ELF-1 (cell line): ENCODE results near the gene TOLLIP.

ENCODE experiments used
- DNase-seq: peaks from one replicate; pipeline ENCODE4 v3.0.0-alpha.2; 2016; ENCODE audit warnings: low read depth, low spot score

The TOLLIP gene

DNA sequence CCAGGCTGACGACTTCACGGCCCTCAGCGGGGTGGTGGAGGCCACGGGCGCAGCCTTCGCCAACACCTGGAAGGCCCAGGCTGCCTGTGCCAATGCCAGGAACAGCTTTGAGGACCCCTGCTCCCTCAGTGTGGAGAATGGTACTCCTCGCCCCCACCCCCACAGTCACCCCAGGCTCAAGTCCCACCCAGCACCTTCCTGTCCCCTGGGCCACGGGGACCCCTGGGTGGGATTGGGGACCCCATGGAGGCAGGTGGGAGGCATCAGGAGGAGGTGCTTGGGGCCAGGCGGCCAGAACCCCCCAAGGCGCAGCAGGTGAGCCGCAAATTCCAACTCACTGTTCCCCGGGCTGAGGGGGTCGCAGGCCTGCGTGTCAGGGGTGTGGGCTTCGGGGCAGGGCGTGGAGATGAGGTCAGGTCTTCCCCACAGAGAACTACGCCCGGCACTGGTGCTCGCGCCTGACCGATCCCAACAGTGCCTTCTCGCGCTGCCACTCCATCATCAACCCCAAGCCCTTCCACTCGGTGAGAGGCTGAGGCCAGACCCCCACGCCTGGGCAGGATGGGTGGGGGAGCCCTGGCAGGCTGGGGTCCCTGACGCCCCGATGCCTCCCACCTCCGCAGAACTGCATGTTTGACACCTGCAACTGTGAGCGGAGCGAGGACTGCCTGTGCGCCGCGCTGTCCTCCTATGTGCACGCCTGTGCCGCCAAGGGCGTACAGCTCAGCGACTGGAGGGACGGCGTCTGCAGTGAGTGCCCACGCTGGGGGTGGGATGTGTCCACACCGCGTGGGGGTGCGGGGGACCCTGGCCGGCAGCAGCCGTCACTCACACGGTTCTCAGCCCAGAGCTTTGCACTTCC lies 77.2 kb downstream of the TOLLIP start:
- DNase-seq: peak; percentile 1

DNA sequence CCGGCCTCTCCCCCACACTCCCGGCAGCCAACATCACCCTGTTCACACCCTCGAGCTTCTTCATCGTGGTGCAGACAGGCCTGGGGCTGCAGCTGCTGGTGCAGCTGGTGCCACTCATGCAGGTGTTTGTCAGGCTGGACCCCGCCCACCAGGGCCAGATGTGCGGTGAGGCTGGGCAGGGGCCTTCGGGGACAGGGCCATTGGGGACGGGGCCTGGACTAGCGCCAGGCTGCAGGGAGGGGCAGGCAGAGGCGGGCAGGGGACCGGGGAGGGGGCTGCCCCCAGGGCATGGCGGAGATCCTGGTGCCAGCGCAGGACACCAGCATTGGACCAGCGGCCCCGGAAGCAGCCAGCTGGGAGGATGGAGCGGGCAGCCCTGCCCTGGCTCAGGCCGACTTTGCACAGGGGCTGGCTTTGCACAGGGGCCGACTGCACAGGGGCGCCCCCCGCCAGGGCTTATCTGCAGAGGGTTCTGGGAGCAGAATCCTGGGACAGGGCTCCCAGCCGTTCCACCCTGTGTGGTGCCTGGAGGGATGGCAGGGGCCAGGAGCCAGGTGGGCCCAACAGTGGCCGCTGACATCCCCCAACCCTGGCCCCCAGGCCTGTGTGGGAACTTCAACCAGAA lies 77.9 kb downstream of the TOLLIP start:
- DNase-seq: peak; percentile 0

DNA sequence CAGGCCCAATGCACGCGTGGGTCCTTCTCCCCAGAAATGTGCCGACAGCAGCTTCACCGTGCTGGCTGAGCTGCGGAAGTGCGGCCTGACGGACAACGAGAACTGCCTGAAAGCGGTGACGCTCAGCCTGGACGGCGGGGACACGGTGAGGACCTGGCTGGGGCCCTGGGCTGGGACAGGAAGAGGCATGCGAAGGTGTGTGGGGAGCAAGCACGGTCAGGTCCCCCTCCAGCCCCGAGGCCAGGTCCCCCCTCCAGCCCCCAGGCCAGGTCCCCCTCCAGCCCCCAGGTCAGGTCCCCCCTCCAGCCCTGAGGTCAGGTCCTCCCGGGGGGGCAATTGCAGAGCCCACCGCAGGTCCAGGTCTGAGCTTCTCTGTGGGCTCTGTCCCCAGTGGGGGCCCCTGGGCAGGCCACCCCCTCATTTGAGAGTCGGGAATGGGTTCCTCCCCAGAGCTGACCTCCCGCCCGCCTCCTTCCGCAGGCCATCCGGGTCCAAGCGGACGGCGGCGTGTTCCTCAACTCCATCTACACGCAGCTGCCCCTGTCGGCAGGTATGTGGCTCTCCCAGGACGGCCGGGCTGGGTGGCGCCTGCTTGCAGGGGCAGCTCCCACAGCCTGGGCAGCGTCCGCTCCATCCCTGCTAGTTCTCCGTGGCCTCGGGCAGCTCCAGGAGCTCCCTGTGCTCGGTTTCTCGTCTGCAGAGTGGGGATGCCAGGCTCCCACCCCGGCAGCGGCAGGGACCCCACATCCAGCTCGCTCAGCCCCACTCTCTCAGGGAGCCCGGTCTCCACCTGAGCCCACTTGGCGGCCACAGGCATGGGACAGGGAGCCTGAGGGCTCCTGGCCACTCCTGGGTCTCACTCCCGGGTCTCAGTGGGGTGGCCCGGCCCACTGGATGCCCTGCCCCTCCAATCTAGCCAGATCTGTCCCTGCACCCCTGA lies 78.7 kb downstream of the TOLLIP start:
- peak; percentile 42 for DNase-seq

DNA sequence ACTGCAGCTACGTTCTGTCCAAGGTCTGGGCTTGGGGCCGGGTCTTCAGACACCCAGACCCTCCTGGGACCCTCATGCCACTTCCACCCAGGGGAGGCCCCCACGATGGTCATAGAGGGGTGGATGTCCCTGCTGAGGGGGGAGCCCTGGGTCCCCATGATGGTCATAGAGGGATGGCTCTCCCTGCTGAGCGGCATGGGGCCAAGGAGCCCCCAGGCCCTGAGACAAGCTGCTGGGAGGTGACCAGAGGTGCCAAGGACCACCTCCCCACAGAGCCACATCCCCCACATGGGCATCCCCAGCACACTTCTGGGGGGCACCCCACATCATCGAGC lies 79.3 kb downstream of the TOLLIP start:
- DNase-seq: no peak

DNA sequence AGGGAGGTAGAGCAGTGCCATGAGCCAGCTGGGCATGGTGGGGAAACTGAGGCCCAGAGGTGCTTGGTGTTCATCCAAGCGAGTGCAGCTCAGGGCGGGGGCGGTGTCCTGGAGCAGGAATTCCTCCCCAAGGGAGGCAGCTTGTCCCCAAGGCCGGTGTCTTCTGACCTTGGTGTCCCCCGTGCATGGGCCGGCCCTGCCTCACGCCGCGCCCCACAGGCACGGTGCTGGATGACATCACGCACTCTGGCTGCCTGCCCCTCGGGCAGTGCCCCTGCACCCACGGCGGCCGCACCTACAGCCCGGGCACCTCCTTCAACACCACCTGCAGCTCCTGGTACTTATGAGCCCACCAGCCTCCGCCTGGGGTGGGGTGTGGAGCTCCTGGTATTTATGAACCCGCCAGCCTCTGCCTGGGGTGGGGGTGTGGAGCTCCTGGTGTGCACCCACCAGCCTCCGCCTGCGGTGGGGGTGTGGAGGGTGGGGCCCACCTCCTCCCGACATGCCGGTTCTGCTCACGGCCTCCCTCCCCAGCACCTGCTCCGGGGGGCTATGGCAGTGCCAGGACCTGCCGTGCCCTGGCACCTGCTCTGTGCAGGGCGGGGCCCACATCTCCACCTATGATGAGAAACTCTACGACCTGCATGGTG lies 79.8 kb downstream of the TOLLIP start:
- DNase-seq: no peak

DNA sequence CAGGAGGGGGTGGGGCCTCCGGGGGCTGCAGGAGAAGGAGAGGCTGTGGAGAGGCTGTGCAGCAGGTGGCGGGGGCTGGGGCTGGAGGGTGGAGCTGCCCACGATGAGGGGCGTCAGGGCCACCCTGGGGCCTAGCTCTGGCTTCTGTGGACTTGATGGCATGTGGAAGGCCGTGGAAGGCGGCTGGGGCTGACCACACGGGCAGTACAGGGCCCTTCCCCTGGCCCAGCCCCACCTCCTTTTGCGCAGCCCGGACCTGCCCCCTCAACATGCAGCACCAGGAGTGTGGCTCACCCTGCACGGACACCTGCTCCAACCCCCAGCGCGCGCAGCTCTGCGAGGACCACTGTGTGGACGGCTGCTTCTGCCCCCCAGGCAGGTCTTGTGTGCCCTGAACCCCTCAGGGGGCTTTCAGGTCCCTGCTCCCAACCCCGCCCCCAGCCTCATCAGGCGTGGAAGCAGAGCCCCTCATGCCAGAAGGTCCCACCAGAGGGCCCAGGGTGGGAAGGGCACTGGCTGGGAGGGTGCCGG lies 80.4 kb downstream of the TOLLIP start:
- no peak for DNase-seq

DNA sequence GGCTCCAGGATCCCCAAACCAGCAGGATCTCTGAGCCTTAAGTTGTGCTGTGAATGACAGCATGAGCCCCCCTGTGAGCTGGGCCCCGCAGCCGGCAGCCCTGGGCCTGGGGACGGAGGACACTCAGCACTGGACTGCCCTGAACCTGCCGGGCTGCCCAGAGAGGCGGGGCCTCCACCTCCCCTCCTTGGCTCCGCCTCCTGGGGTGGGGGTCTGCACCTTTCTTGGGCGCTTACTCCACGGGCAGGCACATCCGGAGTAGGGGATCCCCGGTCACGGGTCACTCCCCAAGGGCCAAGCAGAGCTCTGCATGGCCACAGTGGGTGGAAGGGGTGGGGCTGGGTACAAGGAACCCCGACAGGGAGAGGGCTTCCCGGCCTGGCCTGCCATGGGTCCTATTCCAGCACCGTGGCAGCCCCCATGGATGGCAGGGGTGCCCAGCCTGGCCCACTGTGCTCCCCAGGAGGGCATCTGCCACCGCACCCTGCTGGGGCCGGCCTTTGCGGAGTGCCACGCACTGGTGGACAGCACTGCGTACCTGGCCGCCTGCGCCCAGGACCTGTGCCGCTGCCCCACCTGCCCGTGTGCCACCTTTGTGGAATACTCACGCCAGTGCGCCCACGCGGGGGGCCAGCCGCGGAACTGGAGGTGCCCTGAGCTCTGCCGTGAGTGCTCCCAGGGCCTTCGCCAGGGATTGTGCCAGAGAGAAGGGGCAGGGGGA lies 81.2 kb downstream of the TOLLIP start:
- no peak for DNase-seq

DNA sequence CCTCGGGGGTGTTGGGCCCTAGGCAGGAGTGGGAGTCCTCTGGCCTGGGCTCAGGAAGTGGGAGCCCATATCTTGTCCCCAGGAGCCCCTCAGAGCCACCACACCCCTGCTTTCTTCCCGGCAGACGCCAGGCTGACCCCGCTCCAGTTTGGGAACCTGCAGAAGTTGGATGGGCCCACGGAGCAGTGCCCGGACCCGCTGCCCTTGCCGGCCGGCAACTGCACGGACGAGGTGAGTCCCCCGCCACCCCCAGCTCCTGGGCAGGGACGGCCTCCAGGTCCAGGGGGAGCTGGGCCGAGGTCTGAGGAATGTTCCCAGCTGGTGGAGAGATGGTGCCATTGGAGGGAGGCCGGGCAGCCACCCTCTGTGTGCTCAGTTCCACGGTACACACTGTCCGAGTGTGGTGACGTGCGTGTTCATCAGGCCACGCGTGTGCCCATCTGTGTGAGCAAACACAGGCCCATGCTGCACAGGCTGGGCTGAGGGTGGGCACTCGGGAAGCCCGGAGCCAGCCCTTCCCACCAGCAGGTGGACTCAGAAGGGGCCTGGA lies 81.8 kb downstream of the TOLLIP start:
- no peak for DNase-seq

DNA sequence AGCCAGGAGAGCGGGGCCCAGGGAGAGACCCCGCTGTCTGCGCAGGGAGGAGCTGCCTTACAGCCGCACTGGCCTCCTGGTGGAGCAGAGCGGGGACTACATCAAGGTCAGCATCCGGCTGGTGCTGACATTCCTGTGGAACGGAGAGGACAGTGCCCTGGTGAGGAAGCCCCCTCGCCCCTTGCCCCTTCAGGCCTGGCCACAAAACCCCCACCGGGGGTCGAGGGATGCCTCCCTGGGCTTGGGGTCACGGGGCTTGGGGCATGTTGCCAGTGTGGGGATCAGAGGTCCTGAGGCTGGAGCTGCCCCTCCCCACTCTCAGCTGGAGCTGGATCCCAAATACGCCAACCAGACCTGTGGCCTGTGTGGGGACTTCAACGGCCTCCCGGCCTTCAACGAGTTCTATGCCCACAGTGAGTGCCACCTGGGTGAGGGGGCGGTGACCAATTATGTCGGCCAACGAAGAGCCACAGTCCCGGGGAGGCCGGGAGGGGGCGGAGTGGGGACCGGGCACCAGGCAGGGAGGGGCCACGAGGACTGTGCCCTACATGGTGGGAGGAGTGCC lies 82.4 kb downstream of the TOLLIP start:
- DNase-seq: peak; percentile 40

DNA sequence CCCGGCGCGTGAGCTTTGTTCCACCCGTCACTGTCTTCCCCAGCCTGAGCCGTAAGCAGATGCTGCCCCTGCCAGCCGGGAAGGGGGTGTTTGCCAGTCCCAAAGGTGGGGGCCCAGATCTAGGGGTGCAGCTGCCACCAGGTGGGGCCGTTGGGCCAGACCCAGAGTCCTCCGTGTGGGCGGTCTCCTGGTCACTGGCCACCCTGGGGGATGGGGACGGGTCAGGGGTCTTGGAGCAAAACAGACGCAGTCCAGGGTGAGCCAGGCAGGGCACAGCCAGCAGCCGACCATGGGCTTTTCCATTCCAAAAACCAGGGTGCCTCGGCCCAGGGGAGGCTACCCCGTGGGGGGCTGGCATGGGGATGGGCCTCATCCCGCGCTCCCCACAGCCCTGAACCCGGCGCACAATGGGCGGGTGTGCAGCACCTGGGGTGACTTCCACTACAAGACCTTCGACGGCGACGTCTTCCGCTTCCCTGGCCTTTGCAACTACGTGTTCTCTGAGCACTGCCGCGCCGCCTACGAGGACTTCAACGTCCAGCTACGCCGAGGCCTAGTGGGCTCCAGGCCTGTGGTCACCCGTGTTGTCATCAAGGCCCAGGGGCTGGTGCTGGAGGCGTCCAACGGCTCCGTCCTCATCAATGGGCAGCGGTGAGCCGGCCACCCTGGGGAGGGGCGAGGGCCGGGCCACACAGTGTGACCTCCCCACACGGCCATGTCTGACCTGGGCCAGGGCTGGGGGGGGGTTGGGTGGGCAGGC lies 83.0 kb downstream of the TOLLIP start:
- DNase-seq: no peak

DNA sequence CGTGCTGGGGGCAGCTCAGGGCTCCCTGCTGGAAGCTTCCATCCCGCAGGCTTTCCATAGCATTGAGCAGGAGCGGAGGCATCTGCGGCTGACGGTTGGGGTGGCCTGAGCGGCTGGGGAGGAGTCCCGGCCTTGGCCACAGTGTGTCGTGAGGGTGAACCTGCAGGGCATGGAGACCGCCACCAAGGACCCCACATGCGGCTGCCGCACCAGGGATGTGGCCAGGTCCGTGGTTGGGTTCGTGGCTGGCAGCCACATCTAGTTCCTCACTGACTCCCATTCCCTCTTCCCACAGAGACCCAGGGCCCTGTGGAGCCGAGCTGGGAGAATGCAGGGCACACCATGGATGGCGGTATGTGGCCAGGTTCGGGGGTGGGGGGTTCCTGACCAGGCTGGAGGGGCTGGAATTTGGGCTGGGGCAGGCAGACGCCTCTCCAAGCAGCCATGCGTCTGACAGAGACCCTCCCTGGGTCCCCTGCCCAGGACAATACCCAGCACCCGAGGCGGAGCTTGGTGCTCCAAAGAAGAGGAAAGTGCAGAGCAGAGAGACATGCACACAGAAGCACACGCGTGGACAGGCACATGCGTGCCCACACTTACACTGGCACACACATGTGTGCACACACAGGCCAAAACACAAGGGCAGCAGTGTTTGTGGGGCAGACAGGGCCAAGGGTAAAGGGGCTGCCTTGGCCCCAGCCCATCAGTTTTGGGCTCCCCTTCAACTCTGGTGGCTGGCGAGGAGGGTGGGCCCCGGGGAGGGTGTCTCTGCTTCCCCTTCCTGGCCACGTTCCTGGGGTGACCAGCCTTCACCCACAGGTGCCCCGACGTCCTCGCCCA lies 83.8 kb downstream of the TOLLIP start:
- peak; percentile 0 for DNase-seq

DNA sequence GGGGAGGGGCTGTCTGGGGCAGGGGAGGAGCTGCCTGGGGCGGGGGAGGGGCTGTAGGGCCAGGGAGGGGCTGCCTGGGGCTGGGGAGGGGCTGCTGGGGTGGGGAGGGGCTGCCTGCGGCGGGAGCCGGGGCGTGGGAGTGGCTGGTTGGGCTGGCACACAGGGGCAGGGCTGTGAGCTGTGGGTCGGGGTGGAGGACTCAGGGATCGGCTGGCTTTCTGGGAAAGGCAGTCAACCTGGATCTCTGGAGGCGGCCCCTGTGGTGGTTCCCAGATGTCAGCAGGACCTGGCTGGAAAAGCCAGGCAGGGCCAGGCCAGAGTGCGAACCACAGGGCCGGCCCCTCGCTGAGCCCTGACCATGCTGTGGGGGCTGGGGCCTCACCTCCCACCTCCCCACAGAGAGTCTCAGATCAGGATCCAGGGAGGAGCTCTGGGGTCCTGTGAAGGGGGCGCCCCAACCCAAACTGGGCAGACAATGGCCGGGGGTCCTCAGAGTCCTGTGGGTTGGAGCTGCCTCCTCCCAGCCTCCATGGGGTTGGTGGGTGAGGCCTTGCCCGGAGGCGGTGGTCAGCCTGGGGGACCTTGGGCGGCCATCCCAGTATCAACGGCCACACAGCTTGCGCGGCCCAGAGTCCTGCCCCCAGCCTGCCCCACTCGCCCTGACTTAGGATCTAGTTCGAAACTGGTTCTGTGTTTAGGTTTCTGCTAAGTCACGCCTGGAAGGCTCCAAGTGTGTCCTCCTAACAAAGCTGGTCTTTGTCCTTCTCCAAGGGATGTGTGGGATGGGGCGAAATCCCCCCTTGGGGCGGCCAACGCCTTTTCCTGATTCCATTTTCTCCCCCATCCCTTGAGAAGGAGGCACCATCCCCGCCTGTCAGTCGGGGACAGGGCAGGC lies 84.7 kb downstream of the TOLLIP start:
- peak; percentile 70 for DNase-seq
